B cell (primary cell): ENCODE measurements around the gene KRTAP21-2.

Experiments
- EZH2 ChIP-seq: IDR thresholded peaks from 2 replicates; pipeline ENCODE4 v1.6.1; 2012; ENCODE audit warnings: borderline replicate concordance, low read depth, mild to moderate bottlenecking, moderate library complexity, low read length; ENCODE audit not compliant: insufficient read depth, poor library complexity, severe bottlenecking
- TF ChIP-seq, protein P1 (sequence below): fragments of 200-600 bp; IDR thresholded peaks from one replicate; pipeline ENCODE4 v1.8.0; 2022; ENCODE audit warnings: antibody characterized with exemption, mild to moderate bottlenecking

DNA sequence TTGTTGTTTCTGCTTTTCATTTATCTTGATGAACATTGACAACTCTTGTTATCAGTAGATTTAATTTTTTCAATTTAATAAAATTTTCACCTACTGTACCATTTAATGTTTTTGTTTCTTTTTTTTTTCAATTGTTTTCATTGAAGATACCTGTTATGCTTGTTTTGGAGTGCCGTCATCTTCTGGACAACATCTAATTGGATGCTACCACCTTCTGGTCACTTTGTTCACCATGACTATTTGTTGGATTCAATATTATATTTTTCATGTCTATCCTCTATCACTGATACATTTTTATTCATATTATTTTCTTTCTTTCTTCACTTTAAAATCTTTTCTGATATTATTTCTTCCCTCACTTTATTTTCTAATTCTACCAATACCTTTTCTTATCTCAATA is 14.0 kb downstream of the KRTAP21-2 start:
- TF ChIP-seq, protein P1, sequence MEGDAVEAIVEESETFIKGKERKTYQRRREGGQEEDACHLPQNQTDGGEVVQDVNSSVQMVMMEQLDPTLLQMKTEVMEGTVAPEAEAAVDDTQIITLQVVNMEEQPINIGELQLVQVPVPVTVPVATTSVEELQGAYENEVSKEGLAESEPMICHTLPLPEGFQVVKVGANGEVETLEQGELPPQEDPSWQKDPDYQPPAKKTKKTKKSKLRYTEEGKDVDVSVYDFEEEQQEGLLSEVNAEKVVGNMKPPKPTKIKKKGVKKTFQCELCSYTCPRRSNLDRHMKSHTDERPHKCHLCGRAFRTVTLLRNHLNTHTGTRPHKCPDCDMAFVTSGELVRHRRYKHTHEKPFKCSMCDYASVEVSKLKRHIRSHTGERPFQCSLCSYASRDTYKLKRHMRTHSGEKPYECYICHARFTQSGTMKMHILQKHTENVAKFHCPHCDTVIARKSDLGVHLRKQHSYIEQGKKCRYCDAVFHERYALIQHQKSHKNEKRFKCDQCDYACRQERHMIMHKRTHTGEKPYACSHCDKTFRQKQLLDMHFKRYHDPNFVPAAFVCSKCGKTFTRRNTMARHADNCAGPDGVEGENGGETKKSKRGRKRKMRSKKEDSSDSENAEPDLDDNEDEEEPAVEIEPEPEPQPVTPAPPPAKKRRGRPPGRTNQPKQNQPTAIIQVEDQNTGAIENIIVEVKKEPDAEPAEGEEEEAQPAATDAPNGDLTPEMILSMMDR = no peak
- no peak for TF ChIP-seq EZH2
